ENCODE results near the gene NRXN3. TPM values are rescaled to one million over a fixed set of nuclear protein-coding genes. Genes with fewer than 3 reads are reported as not detected.

The NRXN3 gene
- total RNA-seq, 2 donors from 2014 or later, result not detected

DNA sequence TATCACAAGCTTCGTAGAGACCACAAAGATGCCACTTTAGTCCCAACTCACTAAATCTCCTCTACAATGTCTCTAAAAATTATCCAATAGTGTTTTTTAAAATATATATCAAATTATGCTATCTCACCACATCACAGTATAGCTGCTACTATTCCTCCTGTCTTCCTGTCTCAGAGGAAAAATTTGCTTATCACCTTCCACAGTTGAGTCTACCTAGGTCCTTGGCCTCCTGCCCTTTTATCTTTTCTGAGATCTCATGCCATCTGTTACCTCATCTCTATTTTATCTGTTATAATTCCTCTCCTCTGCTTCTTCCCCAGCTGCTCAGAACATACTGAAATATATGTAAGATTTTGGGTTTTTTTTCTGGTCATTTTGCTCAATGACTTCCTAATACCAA is 1473.0 kb downstream of the NRXN3 start:
- no peaks in the 10 kb centered on the region for H3K4me1 Mint-ChIP-seq
- DNase-seq (no peak), ATAC-seq (no peak)
- no peak overlapping the region for H3K4me3 Mint-ChIP-seq
- no peaks in the 10 kb centered on the region for H3K27me3 Mint-ChIP-seq
- H3K27ac Mint-ChIP-seq, result no peak overlapping the region
- H3K9me3 ChIP-seq (ENCODE audit: control insufficient read depth, low read length, poor library complexity, severe bottlenecking), result no peaks in the 10 kb centered on the region
- H3K36me3 Mint-ChIP-seq (ENCODE audit: low read depth), result no peaks in the 10 kb centered on the region

- Mint-ChIP-seq H3K27me3 (no peaks in the 10 kb centered on the region), H3K4me1 (no peaks in the 10 kb centered on the region), H3K36me3 (ENCODE audit: low read depth) (no peaks in the 10 kb centered on the region), H3K27ac (no peak overlapping the region), H3K4me3 (no peak overlapping the region)
- no peaks in the 10 kb centered on the region for H3K9me3 ChIP-seq (ENCODE audit: control insufficient read depth, low read length, poor library complexity, severe bottlenecking)
- DNase-seq (no peak), ATAC-seq (no peak)
Observed at GRCh38 chr14:79645753-79646362, 1475.7 kb downstream of the NRXN3 start.

DNA sequence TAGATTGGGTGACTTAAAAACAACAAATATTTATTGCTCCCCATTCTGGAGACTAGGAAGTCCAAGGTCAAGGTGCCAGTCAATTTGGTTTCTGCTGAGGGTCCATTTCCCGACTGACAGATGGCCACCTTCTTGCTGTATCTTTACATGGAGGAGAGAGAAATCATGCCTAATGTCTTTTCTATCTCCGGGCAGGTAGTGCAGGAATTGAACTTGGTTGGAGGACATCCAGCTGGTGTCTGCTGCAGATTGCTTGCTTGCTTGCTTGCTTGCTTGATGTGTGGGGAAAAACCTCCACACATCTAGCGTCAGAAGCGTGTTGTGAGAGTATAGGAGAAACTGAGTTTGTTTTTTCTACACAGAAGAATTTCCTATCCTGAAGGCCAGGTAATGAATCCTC is 1479.7 kb downstream of the NRXN3 start:
- no peaks in the 10 kb centered on the region for H3K27me3 Mint-ChIP-seq
- H3K27ac Mint-ChIP-seq, result no peak overlapping the region
- no peak for DNase-seq

DNA sequence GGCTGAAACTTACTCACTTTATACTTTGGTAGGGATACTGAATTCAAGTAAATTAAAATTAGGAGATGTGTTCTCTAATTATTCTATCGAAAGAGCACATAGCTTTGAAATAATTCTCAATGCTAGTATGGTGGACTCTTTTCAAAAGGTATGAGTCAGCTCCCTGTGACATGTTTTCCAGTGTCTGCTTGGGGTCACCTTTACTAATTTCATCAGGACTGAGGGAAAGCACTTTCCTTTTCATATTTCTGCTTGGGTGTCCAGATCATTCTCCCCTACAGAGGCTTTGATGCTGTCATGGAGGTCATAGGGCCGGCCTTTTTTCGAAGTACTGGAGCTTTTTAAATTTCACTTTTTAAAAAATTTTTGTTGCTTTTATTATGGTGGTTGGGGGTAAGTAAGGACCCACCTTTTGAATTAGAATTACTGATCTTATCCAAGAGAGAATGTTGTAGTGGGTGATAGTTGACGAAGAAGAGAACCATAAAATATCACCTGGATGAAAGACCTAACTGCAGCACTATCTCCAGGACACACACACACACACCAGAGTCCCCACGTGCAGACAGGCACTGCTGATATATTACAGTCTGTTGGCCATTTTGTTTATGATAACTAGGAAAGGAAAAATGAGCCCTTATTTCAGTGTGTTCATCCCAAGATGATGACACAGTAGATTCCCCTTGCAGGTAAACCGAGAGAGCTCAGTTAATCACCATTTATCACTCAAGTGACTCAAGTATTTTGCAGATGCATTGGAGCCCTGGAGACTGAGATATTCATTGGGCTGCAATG is 1482.5 kb downstream of the NRXN3 start:
- Mint-ChIP-seq H3K4me1 (no peaks in the 10 kb centered on the region), H3K27me3 (no peaks in the 10 kb centered on the region)

More for the DNA sequence above, 1479.7 kb downstream of the NRXN3 start:
- no peaks in the 10 kb centered on the region for H3K36me3 Mint-ChIP-seq (ENCODE audit: low read depth)
- no peaks in the 10 kb centered on the region for H3K9me3 ChIP-seq (ENCODE audit: control insufficient read depth, low read length, poor library complexity, severe bottlenecking)
- no peak for ATAC-seq
- H3K4me3 Mint-ChIP-seq, result no peak overlapping the region
- H3K4me1 Mint-ChIP-seq, result no peaks in the 10 kb centered on the region

GRCh38 chr14:79656056-79656455 is 1485.9 kb downstream of the NRXN3 start:
- no peaks in the 10 kb centered on the region for H3K36me3 Mint-ChIP-seq (ENCODE audit: low read depth)
- no peak overlapping the region for H3K4me3 Mint-ChIP-seq
- no peaks in the 10 kb centered on the region for H3K9me3 ChIP-seq (ENCODE audit: control insufficient read depth, low read length, poor library complexity, severe bottlenecking)
- H3K4me1 Mint-ChIP-seq, result no peaks in the 10 kb centered on the region
- H3K27ac Mint-ChIP-seq, result no peak overlapping the region
- DNase-seq (no peak), ATAC-seq (no peak)
- H3K27me3 Mint-ChIP-seq, result no peaks in the 10 kb centered on the region

More for the DNA sequence above, 1482.5 kb downstream of the NRXN3 start:
- Mint-ChIP-seq H3K4me3 (no peak overlapping the region), H3K27ac (no peak overlapping the region), H3K36me3 (ENCODE audit: low read depth) (no peaks in the 10 kb centered on the region)
- ATAC-seq, result no peak
- DNase-seq, result no peak
- no peaks in the 10 kb centered on the region for H3K9me3 ChIP-seq (ENCODE audit: control insufficient read depth, low read length, poor library complexity, severe bottlenecking)

DNA sequence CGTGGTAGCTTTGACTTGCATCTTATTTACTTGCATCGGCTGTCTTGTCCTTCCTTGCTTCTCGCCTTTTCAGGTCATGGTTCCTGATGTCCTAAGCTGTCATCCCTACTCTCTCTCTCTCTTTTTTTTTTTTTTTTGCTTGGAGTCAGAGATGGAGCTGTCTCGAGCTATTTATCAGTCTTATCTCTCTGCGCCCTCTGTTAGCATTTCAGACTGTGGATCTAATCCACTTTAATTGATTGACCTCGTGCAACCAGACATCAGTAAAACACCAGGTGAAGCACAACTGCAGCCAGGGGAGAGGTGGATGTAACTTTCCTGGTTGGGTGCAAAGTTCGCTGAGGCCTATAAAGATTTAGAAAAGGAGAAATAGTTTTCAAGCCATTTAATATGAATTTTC is 1486.3 kb downstream of the NRXN3 start:
- Mint-ChIP-seq H3K4me3 (no peak overlapping the region), H3K27me3 (no peaks in the 10 kb centered on the region), H3K4me1 (no peaks in the 10 kb centered on the region), H3K27ac (no peak overlapping the region), H3K36me3 (ENCODE audit: low read depth) (no peaks in the 10 kb centered on the region)
- ATAC-seq (no peak), DNase-seq (no peak)
- H3K9me3 ChIP-seq (ENCODE audit: control insufficient read depth, low read length, poor library complexity, severe bottlenecking), result no peaks in the 10 kb centered on the region

DNA sequence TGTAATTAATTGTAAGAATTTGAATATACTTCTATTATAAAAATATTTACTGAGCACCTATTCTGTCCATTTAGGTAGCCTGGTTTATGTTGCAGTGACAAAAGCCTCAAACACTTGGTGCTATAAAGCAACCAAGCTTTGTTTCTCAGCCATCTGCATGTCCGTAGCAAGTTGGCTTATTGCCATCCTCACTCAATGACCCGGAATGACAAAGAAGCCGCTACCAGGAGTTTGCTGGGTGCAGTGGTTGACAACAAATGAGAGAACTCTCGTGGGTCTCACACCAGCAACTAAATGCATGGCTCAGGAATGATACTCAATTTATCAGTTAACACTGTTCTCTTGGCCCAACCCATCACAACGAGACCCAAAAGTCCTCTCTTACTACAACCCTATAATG is 1488.0 kb downstream of the NRXN3 start:
- no peaks in the 10 kb centered on the region for H3K4me1 Mint-ChIP-seq
- no peaks in the 10 kb centered on the region for H3K36me3 Mint-ChIP-seq (ENCODE audit: low read depth)
- no peaks in the 10 kb centered on the region for H3K9me3 ChIP-seq (ENCODE audit: control insufficient read depth, low read length, poor library complexity, severe bottlenecking)
- H3K27ac Mint-ChIP-seq, result no peak overlapping the region
- DNase-seq (no peak), ATAC-seq (no peak)
- no peaks in the 10 kb centered on the region for H3K27me3 Mint-ChIP-seq
- H3K4me3 Mint-ChIP-seq, result no peak overlapping the region

- Mint-ChIP-seq H3K36me3 (ENCODE audit: low read depth) (no peaks in the 10 kb centered on the region), H3K4me3 (no peak overlapping the region), H3K4me1 (no peaks in the 10 kb centered on the region), H3K27ac (no peak overlapping the region), H3K27me3 (no peaks in the 10 kb centered on the region)
- no peak for ATAC-seq
- DNase-seq, result no peak
- H3K9me3 ChIP-seq (ENCODE audit: control insufficient read depth, low read length, poor library complexity, severe bottlenecking), result no peaks in the 10 kb centered on the region
Observed at GRCh38 chr14:79658769-79659168, 1488.6 kb downstream of the NRXN3 start.

DNA sequence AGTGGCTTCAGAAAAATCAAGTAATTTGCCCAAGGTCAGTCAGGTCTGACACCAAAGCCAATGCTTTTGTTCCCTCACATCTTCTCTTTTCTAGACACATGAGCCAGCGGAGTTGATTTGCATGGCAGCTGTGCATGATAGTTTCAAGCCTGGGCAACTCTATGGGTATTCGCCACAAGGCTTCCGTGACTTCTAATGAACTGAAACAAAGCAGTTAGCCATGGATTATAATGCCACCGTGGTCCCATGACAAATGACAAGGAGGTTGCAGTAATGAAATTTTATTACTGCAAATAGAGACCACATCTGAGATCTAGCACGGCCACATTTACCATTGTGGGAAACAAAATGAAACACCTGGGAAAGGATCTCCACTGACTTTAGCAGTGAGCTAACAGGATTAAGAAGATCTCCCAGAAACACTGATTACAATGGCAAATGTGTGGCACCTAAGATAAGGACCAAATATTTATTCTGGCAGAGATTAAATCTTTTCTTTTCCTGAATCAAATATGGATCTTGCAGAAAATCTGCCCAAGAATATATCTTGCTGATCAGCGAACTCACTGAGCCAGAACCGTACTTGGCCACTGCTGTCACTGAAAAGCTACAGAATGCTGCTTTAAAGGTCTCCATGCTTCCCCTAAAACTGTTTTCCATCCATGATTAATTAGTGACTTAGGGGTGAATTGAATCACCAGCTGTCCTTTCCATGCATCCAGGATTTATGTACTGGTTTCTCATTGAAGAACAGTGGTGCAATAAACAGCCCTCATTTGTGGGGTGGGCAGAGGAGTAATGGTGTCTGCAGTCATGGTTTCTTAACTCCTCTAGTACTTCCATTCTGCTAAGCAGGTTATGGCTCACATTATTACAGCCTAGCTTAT is 1490.1 kb downstream of the NRXN3 start:
- Mint-ChIP-seq H3K4me1 (no peaks in the 10 kb centered on the region), H3K27me3 (no peaks in the 10 kb centered on the region), H3K4me3 (no peak overlapping the region), H3K36me3 (ENCODE audit: low read depth) (no peaks in the 10 kb centered on the region), H3K27ac (no peak overlapping the region)
- no peak for ATAC-seq
- DNase-seq, result no peak
- no peaks in the 10 kb centered on the region for H3K9me3 ChIP-seq (ENCODE audit: control insufficient read depth, low read length, poor library complexity, severe bottlenecking)

- H3K9me3 ChIP-seq (ENCODE audit: control insufficient read depth, low read length, poor library complexity, severe bottlenecking), result no peaks in the 10 kb centered on the region
- Mint-ChIP-seq H3K4me3 (no peak overlapping the region), H3K27me3 (no peaks in the 10 kb centered on the region), H3K27ac (no peak overlapping the region), H3K36me3 (ENCODE audit: low read depth) (no peaks in the 10 kb centered on the region), H3K4me1 (no peaks in the 10 kb centered on the region)
- no peak for ATAC-seq
- DNase-seq, result no peak
Observed at GRCh38 chr14:79661752-79662151, 1491.6 kb downstream of the NRXN3 start.

GRCh38 chr14:79663453-79663852 is 1493.3 kb downstream of the NRXN3 start:
- DNase-seq, result no peak
- Mint-ChIP-seq H3K4me1 (no peaks in the 10 kb centered on the region), H3K4me3 (no peak overlapping the region), H3K27ac (no peak overlapping the region), H3K27me3 (no peaks in the 10 kb centered on the region), H3K36me3 (ENCODE audit: low read depth) (no peaks in the 10 kb centered on the region)
- no peaks in the 10 kb centered on the region for H3K9me3 ChIP-seq (ENCODE audit: control insufficient read depth, low read length, poor library complexity, severe bottlenecking)
- no peak for ATAC-seq

DNA sequence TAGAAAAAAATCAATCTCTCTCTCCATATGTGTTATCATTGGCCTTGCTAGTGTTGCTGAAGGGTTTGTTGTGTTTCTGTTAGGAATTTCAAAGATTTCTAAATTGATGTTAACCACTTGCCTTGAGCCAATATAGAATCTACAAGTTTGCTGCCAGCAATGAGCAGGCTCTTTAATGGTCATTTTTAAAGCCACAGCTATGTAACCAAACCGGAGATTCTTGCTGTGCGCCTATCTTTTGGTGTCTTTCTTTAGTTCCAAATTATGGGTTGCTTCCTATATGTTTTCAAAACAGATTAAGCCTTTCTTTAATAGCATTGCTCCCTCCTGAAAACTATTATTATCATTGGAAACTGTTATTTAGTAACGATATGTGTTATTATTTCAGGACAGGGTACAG is 1495.4 kb downstream of the NRXN3 start:
- H3K27ac Mint-ChIP-seq, result no peak overlapping the region
- H3K27me3 Mint-ChIP-seq, result no peaks in the 10 kb centered on the region
- H3K9me3 ChIP-seq (ENCODE audit: control insufficient read depth, low read length, poor library complexity, severe bottlenecking), result no peaks in the 10 kb centered on the region
- no peak overlapping the region for H3K4me3 Mint-ChIP-seq
- H3K4me1 Mint-ChIP-seq, result no peaks in the 10 kb centered on the region
- DNase-seq (no peak), ATAC-seq (no peak)
- no peaks in the 10 kb centered on the region for H3K36me3 Mint-ChIP-seq (ENCODE audit: low read depth)

- no peaks in the 10 kb centered on the region for H3K9me3 ChIP-seq (ENCODE audit: control insufficient read depth, low read length, poor library complexity, severe bottlenecking)
- no peaks in the 10 kb centered on the region for H3K27me3 Mint-ChIP-seq
- H3K36me3 Mint-ChIP-seq (ENCODE audit: low read depth), result no peaks in the 10 kb centered on the region
- H3K4me3 Mint-ChIP-seq, result no peak overlapping the region
- DNase-seq (no peak), ATAC-seq (no peak)
- H3K4me1 Mint-ChIP-seq, result no peaks in the 10 kb centered on the region
- no peak overlapping the region for H3K27ac Mint-ChIP-seq
Observed at GRCh38 chr14:79668951-79669350, 1498.8 kb downstream of the NRXN3 start.
